B cell (primary cell): Measurements from ENCODE around the gene CTSA. TPM values are rescaled to one million over a fixed set of nuclear protein-coding genes. Genes with fewer than 3 reads are reported as not detected.

Experiments used
- ATAC-seq: fragments of 200-7000 bp; cut with Tn5 transposase; one replicate; pipeline ENCODE4 v1.10.0; 2021; ENCODE audit warnings: low read depth, mild to moderate bottlenecking, moderate number of reproducible peaks, moderate library complexity
- CTCF ChIA-PET: fragments of 350-600 bp; sonication (Branson Sonifier 250); formaldehyde crosslinking; loops from one replicate; lab custom pipeline; 2021; ENCODE audit warnings: antibody characterized with exemption, inconsistent platforms; lab: Charles Lee
- POLR2A ChIA-PET: fragments of 350-600 bp; sonication (Branson Sonifier 250); formaldehyde crosslinking; loops from one replicate; lab custom pipeline; 2021; ENCODE audit warnings: antibody characterized with exemption; lab: Charles Lee
- DNase-seq: peaks from one replicate; pipeline ENCODE4 v3.0.0; 2013
- H2AFZ ChIP-seq: 2 replicates; pipeline ENCODE4 v1.6.1; 2012; ENCODE audit warnings: mild to moderate bottlenecking, low read depth, low read length; ENCODE audit not compliant: insufficient read depth, poor library complexity, severe bottlenecking
- H3K27ac ChIP-seq, 2 donors: 1 replicate in 1 of 2; 2 replicates in 1 of 2; pipeline ENCODE4 v1.5.1; 2012 to 2013; ENCODE audit warnings: low read length in 2 of 2, mild to moderate bottlenecking in 2 of 2, moderate library complexity in 1 of 2
- H3K27me3 ChIP-seq, 4 experiments: fragments of 200-600 bp in 1 of 4; sonication (generic) in 1 of 4; replicated peaks in 1 of 4; 1 replicate in 2 of 4; 2 replicates in 2 of 4; pipeline versions ENCODE4 v1.6.1 to v1.7.0; 2013 to 2016; ENCODE audit warnings: low read length in 3 of 4, mild to moderate bottlenecking in 2 of 4, mixed read lengths in 1 of 4, moderate library complexity in 1 of 4; ENCODE audit not compliant: insufficient read depth in 4 of 4, control insufficient read depth in 3 of 4; ENCODE audit errors: control extremely low read depth in 1 of 4
- H3K36me3 ChIP-seq, 2 experiments: replicated peaks in 1 of 2; 1 replicate in 1 of 2; 2 replicates in 1 of 2; pipeline versions ENCODE4 v1.6.1 to v1.7.1; 2013; ENCODE audit warnings: low read length in 1 of 2; ENCODE audit not compliant: insufficient read depth in 2 of 2, control insufficient read depth in 1 of 2; ENCODE audit errors: control extremely low read depth in 1 of 2, extremely low read depth in 1 of 2
- H3K4me1 ChIP-seq, 2 donors: fragments of 200-600 bp in 1 of 2; sonication (generic) in 1 of 2; 1 replicate in 1 of 2; 2 replicates in 1 of 2; pipeline versions ENCODE4 v1.5.1 to v1.6.1; 2013 to 2017; ENCODE audit warnings: low read length in 2 of 2; ENCODE audit not compliant: control insufficient read depth in 2 of 2, insufficient read depth in 2 of 2
- H3K4me2 ChIP-seq: replicated peaks from 2 replicates; pipeline ENCODE3; 2012; ENCODE audit warnings: mild to moderate bottlenecking, low read depth, low read length; ENCODE audit not compliant: poor library complexity, severe bottlenecking
- H3K4me3 ChIP-seq, 5 experiments: fragments of 200-600 bp in 1 of 5; sonication (generic) in 1 of 5; 1 replicate in 3 of 5; 2 replicates in 2 of 5; pipeline versions ENCODE4 v1.5.1 to v1.7.0; 2011 to 2016; ENCODE audit warnings: low read length in 4 of 5, mild to moderate bottlenecking in 4 of 5, low read depth in 2 of 5, control low read depth in 1 of 5, moderate library complexity in 1 of 5; ENCODE audit not compliant: insufficient read depth in 1 of 5; ENCODE audit errors: control extremely low read depth in 1 of 5, extremely low read depth in 1 of 5
- H3K79me2 ChIP-seq: fragments of 200-600 bp; sonication (generic); one replicate; pipeline ENCODE4 v1.6.0; 2016; ENCODE audit warnings: low read length; ENCODE audit not compliant: control insufficient read depth, insufficient read depth
- H3K9ac ChIP-seq: fragments of 200-600 bp; sonication (generic); 2 replicates; pipeline ENCODE4 v1.6.1; 2017; ENCODE audit warnings: mild to moderate bottlenecking, low read length, moderate library complexity
- H3K9me3 ChIP-seq, 3 donors: one replicate each; pipeline versions ENCODE4 v1.6.1 to v1.7.1; 2013; ENCODE audit warnings: low read length in 2 of 3; ENCODE audit not compliant: control insufficient read depth in 2 of 3, insufficient read depth in 1 of 3; ENCODE audit errors: control extremely low read depth in 1 of 3
- H4K20me1 ChIP-seq: 2 replicates; pipeline ENCODE4 v1.6.0; 2012; ENCODE audit warnings: mild to moderate bottlenecking, low read length; ENCODE audit not compliant: insufficient read depth, control insufficient read depth, poor library complexity, severe bottlenecking
- H3K27ac Mint-ChIP-seq: one replicate; pipeline ENCODE4 v1.8.0; 2021; ENCODE audit warnings: mixed read lengths
- H3K27me3 Mint-ChIP-seq: one replicate; pipeline ENCODE4 v1.8.0; 2021; ENCODE audit warnings: mixed read lengths
- H3K4me1 Mint-ChIP-seq: one replicate; pipeline ENCODE4 v1.8.0; 2021; ENCODE audit warnings: mixed read lengths
- H3K4me3 Mint-ChIP-seq: one replicate; pipeline ENCODE4 v1.8.0; 2021; ENCODE audit warnings: mixed read lengths
- H3K9me3 Mint-ChIP-seq: one replicate; pipeline ENCODE4 v1.8.0; 2022; ENCODE audit warnings: mixed read lengths; ENCODE audit not compliant: insufficient read depth
- EZH2 ChIP-seq: IDR thresholded peaks from 2 replicates; pipeline ENCODE4 v1.6.1; 2012; ENCODE audit warnings: borderline replicate concordance, low read depth, mild to moderate bottlenecking, moderate library complexity, low read length; ENCODE audit not compliant: insufficient read depth, poor library complexity, severe bottlenecking
- WGBS: methylation state at CpG from one replicate; pipeline ENCODE4 v1.1.5; 2013; ENCODE audit warnings: missing lambda C conversion rate; ENCODE audit not compliant: insufficient coverage; 5-methylcytosine and 5-hydroxymethylcytosine counted together
- intact Hi-C: fragments of 100-400 bp; cut with micrococcal nuclease; formaldehyde crosslinking; loops from one replicate; pipeline ENCODE4 v1.10.0; 2022
- polyA plus RNA-seq: library from polyadenylated mRNA; depleted of rRNA; stranded (reverse); fragments of >200 nt; gene quantifications from 2 replicates; pipeline ENCODE4 v1.2.3, GENCODE V29; 2012
- total RNA-seq, 2 donors: library from RNA; stranded (reverse); fragments of 120-200 nt in 1 of 2; gene quantifications; 1 replicate in 1 of 2; 2 replicates in 1 of 2; pipeline versions ENCODE4 v1.2.3 to v1.2.4, GENCODE V29; 2013 to 2022
- TF ChIP-seq, protein P1 (sequence below): fragments of 200-600 bp; IDR thresholded peaks from one replicate; pipeline ENCODE4 v1.8.0; 2022; ENCODE audit warnings: antibody characterized with exemption, mild to moderate bottlenecking

CTSA gene
- total and polyA plus RNA-seq, 2 donors (not counting 1 experiment from before 2014, with no cell fraction given): 100 to 107 TPM

DNA sequence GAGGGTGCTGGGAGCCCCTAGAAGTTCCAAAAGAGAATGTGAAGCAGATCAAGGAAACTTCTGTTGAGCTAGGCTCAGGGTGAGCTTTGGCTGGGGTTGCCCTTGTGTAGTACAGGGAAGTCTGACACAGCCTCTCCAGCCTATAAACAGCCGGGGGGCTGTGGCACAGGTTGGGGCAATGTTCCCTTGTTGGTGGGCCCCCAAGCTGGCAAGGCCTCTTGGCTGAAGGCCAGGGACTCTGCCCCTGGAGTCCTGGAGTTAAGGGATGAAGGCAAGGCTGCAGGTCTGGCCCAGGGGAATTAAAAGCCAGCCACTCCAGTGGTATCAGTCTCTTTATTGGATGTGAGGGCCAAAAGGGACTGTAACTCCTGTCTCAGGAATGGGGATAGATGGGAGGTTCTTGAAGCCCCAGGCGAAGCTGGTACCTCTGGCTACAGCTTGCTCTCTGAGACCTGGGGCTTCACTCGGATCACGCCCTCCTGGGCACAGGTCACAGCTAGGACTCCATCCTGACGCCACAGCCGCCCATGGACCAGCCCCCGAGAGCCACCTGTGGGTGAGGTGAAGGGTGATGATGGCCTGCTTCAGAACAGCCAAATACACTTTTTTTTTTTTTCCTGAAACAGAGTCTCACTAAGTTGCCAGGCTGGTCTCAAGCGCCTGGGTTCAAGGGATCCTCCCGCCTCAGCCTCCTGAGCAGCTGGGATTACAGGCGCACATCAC, 49.6 kb upstream of the CTSA start:
- no peaks in the 10 kb centered on the region for H3K27me3 ChIP-seq
- peak overlapping the region in 1 of 5 experiments; percentile 20 for H3K4me3 ChIP-seq
- ChIA-PET POLR2A (interaction anchor here (1.1 to 1.6 kb wide), 3 partner anchors 8 to 93 kb away, joined by 3 to 5 read pairs (median 4); partner anchors contain the start of genes ACOT8, SNX21 and ZSWIM3), CTCF (interaction anchor here (0.9 to 1.7 kb wide), 6 partner anchors 9 to 129 kb away, joined by 3 to 5 read pairs (median 4); partner anchors contain the start of gene ZSWIM1)
- peaks cover 13 to 46% of the 10 kb centered on the region in 2 experiments for H3K36me3 ChIP-seq
- peak overlapping the region; percentile 60 for H3K4me2 ChIP-seq
- H2AFZ ChIP-seq: peak overlapping the region; percentile 48
- no peak for DNase-seq
- H3K79me2 ChIP-seq: no peaks in the 10 kb centered on the region
- no peak for TF ChIP-seq EZH2
- TF ChIP-seq, protein P1, sequence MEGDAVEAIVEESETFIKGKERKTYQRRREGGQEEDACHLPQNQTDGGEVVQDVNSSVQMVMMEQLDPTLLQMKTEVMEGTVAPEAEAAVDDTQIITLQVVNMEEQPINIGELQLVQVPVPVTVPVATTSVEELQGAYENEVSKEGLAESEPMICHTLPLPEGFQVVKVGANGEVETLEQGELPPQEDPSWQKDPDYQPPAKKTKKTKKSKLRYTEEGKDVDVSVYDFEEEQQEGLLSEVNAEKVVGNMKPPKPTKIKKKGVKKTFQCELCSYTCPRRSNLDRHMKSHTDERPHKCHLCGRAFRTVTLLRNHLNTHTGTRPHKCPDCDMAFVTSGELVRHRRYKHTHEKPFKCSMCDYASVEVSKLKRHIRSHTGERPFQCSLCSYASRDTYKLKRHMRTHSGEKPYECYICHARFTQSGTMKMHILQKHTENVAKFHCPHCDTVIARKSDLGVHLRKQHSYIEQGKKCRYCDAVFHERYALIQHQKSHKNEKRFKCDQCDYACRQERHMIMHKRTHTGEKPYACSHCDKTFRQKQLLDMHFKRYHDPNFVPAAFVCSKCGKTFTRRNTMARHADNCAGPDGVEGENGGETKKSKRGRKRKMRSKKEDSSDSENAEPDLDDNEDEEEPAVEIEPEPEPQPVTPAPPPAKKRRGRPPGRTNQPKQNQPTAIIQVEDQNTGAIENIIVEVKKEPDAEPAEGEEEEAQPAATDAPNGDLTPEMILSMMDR: no peak
- Mint-ChIP-seq H3K4me3 (peak overlapping the region; percentile 33), H3K4me1 (peaks cover 18% of the 10 kb centered on the region), H3K27me3 (no peaks in the 10 kb centered on the region), H3K27ac (peak overlapping the region; percentile 79), H3K9me3 (no peaks in the 10 kb centered on the region)
- no peak overlapping the region for H3K9ac ChIP-seq
- WGBS: 98% methylated on average over 7 of the region's 10 CpGs
- no peak for ATAC-seq
- H3K9me3 ChIP-seq: no peaks in the 10 kb centered on the region
- peaks cover 14 to 21% of the 10 kb centered on the region in 2 donors for H3K4me1 ChIP-seq
- H4K20me1 ChIP-seq: no peaks in the 10 kb centered on the region
- intact Hi-C loops: no loop called here
- H3K27ac ChIP-seq: peak overlapping the region; percentile 21 to 79
